ACHN (cell line): ENCODE results near the gene PPP1R9B.

Experiments used
- DNase-seq: peaks from one replicate; pipeline ENCODE4 v3.0.0-alpha.2; 2015
- in situ Hi-C: cut with HindIII; loops from 2 replicates; pipeline ENCODE4 v1.10.0; 2017; ENCODE audit warnings: low sequenced_read_pairs, low pct_ligation_motif_present, low pct_unique_long_range_greater_than_20kb

The PPP1R9B gene

GRCh38 chr17:50115756-50116155 is 34.7 kb downstream of the PPP1R9B start:
- in situ Hi-C loops = no loop called here
- DNase-seq = no peak

DNA sequence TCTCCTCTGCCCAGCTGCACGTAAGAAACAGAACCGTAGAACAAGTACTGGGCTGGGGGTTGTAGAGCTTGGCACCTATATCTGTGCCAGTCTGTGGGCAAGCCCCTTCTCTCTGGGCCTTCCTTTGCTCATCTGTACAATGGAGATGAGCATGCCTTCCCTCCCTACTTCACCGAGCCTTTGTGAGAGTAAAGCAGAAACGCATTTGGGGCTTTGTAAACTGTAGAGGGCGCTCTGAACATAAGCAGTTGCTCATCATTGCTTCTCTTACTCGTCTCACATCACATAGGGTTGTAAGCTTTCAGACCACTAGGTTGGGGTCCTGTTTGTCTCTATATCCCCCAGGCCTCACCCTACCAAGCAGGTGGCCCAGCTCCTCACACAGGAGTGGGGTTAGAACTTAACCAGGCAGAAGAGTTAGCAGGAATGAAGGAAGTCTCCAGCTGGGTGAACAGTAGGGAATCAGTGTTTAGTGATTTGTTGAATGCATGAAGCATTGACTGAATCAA is 35.6 kb downstream of the PPP1R9B start:
- in situ Hi-C loops = no loop called here
- peak; percentile 79 for DNase-seq

DNA sequence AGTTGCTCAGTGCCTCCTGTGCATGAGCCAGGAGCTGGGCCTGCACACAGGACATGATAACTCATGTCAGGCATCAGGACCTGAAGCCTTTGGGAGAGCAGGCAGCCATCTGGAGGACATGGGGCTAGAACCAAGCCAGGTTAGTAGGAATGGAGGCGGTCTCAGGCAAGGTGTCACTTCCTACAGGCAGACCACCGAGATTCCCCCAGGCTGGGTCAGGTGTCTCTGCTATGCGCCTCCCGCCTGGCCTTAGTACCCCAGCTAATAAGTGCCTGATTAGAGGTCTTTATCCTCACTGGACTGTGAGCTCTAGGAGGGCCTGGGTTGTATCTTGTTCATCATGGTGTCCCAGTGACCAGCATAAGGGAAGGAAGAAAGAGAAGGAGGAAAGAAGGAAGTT is 36.1 kb downstream of the PPP1R9B start:
- no peak for DNase-seq
- in situ Hi-C loops = no loop called here

DNA sequence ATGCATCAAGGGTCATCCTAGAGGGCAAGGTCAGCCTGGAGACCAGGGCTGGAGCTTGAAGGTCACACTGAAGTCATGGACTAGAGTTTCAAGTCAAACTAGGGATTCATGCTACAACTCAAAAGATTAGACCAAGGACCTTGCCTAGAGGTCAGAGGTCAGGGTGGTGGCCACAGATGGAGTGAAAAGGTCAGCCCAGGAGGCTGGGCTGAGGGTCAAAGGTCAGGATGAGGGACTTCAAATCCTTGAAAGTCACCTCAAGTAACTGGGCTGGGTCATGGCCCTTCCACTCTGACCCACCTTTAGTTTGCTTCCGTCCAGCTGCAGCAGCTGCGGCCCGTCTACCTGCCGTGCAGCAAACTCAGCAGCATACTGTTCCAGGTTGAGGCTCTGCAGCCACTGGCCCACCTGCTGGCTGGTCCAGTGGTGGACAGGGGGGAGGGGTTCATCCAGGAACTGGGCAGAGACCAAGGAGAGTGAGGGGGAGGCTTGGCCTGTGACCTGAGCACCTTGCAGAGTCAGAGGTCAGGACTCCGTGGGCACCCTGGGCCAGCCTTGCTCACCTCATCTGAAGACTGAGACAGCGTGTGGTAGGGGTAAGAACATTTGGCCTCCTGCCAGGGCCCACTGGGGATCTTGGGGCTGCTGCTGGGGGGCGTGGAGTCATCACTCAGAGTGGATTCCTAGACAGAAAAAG is 36.7 kb downstream of the PPP1R9B start:
- in situ Hi-C loops = no loop called here

DNA sequence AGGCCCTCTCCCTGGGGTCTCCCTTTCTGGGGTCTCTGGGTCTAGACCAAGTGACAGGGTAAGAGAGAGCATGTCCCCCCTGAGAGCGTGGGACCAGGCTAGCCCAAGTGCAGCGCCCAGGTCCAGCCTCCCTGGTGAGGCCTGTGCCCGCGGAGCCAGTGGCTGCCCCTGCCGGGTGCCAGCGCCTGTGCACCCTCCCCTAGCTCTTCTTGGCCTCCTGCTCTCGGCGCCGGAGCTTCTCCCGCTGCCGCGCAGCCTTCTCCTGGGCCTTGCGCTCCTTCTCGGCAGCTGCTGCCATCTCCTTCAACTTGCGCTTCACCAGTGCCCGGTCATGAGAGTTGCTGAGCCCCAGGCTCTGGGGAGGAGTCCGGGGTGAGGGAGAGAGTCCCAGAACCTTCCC is 37.8 kb downstream of the PPP1R9B start:
- in situ Hi-C loops = no loop called here
- DNase-seq = no peak

More for the DNA sequence above, 36.7 kb downstream of the PPP1R9B start:
- no peak for DNase-seq

- in situ Hi-C loops = no loop called here
- no peak for DNase-seq
Observed at GRCh38 chr17:50111673-50112655, 38.5 kb downstream of the PPP1R9B start.

DNA sequence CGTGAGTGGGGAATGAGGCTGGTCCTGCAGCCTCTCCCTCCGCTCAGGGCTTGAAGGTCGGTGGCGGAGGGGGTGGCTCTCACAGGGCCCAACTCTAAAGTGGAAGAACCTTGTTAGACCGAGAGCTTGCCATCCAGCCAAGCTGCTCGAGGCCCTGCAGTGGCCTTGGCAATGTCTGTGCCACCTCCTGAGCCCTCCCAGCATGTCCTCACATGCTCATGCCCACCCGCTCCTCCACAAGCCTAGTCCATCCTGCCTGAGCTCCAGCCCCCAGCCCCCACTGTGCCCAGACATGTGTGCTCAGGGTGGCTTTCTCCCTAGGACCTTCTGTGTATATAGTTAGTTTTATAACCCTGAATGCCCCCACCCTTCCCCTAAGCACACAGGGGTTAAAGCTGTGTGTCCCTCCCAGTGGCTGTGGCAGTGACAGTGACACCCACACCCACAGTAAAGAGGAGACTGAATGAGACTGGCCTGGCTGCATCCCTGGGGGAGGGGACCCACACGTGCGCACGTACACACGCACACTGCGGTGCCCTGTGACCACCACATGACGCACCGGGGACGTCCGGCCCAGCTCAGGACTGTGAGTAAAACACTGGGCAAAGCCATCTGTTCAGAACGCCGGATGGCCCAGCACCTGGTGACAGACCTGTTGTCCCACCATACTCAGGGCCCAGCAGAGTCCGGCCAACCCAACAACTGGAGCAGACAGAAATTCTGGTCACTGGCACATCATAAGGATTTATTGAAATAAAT is 39.7 kb downstream of the PPP1R9B start:
- in situ Hi-C loops = no loop called here
- DNase-seq = no peak

DNA sequence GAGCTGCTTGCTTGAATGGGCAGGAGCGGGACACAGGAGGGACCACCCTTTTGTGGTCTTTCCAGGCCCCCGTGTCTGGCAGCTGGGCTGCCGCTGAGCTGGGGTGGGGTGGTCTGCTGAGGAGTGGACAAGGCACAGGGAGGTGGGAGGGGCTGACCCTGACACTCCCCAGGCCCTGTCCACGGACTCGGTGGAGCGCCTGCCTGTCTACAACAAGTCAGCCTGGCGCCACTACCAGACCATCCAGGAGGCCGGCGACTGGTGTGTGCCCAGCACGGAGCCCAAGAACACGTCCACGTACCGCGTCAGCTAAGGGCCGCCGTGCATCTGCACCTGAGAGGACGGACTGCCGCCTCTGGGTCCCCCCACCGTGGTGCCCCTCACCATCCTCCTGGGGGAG is 40.7 kb downstream of the PPP1R9B start:
- in situ Hi-C loops = no loop called here
- DNase-seq = no peak

- no peak for DNase-seq
- in situ Hi-C loops = no loop called here
Observed at GRCh38 chr17:50109207-50109606, 41.3 kb downstream of the PPP1R9B start.

DNA sequence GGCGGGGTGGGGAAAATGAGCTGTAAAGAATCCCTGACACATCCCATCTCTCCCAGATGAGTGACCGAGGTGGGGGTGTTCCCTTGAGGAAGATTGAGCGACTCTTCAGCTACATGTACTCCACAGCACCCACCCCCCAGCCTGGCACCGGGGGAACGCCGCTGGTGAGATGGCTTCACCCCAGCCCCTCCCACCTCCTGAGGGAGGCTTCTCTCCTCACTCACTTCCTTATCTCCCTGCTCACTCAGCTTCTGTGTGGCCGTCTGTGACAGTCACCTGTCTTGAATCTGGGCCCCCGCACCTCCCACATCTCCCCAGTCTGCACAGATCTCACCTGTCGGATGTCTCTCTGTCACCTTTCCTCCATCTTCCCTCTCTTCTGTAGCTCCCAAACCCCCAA is 41.9 kb downstream of the PPP1R9B start:
- no peak for DNase-seq
- in situ Hi-C loops = no loop called here

DNA sequence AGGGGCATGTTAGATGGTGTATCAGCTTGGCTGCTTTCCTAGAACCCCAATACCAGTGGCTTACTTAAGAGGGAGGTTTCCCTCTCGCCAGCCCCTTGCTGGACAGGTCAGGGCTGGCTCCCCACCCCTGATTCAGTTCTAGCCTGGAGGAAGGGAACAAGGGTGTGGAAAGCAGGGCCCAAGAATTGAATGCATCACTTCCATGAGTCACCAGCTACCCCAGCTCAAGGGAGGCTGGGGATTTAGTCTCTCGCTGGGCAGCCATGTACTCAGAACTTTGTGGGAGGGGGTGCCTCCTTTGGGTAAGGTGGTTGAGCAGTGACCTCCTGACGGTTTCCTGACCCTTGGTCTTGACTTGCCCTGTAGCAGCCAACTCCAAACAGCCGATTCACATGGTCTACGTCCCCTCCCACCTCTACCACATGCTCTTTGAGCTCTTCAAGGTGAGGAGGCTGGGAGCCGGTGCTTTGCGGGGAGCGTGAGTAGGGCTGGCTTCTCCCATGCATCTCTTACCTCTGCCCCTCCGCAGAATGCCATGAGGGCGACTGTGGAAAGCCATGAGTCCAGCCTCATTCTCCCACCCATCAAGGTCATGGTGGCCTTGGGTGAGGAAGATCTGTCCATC is 42.6 kb downstream of the PPP1R9B start:
- no peak for DNase-seq
- in situ Hi-C loops = no loop called here

DNA sequence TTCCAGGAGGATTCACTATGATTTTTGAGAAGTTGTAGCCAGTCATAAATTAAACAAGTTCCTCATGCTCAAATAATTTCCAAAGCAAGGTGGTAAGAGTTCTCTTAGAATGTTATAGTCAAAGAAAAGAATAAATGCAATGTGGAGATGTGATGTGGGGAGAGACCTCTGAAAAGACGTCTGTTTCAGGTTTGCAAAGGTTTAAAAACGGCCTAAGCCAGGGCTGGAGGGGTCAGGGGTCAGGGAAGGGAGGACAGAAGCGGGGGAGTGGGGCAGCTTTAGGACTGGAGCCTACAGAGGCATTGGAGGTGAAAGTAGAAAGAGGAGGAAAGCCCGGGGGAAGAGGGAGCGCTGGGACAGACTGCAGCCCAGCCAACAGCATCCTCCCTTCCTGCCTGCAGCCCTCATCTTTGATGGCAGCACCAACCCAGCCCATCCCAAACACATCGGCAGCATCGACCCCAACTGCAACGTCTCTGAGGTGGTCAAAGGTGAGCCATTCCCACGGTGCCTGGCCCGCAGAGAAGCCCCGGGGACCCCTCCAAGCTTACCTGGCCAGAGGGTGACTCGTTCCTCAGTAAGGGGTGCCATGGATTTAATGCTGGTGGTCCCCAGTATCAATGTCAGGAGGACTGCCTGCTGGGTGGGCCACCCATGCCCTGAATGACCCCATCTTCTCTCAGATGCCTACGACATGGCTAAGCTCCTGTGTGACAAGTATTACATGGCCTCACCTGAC is 43.9 kb downstream of the PPP1R9B start:
- DNase-seq = no peak
- in situ Hi-C loops = no loop called here

DNA sequence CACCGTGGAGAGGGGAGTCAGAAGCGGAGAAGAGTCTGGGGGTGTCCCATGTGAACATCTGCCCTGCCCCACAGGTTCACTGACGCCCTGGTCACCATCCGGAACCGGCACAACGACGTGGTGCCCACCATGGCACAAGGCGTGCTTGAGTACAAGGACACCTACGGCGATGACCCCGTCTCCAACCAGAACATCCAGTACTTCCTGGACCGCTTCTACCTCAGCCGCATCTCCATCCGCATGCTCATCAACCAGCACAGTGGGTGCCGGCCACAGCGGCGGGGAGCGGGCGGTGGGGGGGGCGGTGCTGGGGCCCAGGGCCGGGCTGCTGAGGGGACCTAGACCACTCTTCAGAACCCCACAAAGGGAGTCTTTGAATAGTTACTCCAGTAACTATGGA is 44.7 kb downstream of the PPP1R9B start:
- in situ Hi-C loops = no loop called here
- no peak for DNase-seq

- no peak for DNase-seq
- in situ Hi-C loops = no loop called here
Observed at GRCh38 chr17:50103941-50104340, 46.5 kb downstream of the PPP1R9B start.

GRCh38 chr17:50103252-50103651 is 47.2 kb downstream of the PPP1R9B start:
- no peak for DNase-seq
- in situ Hi-C loops = no loop called here

- in situ Hi-C loops = no loop called here
- DNase-seq = peak; percentile 63
Observed at GRCh38 chr17:50102164-50102991, 48.1 kb downstream of the PPP1R9B start.
